GM12875 (cell line): ENCODE results near the gene CD300LB.

Source experiments
- H3K4me3 ChIP-seq: one replicate; pipeline ENCODE4 v1.5.1; 2011; ENCODE audit warnings: low read depth, low read length, control low read depth
- TF ChIP-seq, protein P1 (sequence below): IDR thresholded peaks from 2 replicates; pipeline ENCODE4 v1.5.1; 2011; ENCODE audit warnings: low read depth, mild to moderate bottlenecking, control low read depth, inconsistent platforms, low read length, moderate library complexity, borderline replicate concordance; ENCODE audit not compliant: insufficient read depth

Gene CD300LB

DNA sequence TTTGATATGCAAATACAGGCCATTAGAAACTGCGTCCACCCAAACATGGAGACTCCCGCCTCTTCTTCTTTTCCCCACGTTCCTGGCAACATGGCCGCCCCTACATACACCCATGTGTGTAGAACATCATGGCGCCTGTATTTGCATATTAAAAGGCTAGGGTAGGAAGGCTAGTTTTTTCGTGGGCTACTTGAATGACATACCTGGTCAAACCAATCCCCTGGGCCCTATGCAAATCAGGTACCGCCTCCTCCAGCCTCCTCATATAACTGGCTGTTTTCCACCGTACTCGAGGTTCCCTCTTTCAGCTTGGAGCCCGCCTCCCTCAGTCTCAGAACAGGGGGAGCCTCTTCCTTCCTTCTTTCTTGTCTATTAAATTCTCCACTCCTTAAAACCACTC, 840 bp upstream of the CD300LB start:
- no peak overlapping the region for H3K4me3 ChIP-seq
- TF ChIP-seq, protein P1, sequence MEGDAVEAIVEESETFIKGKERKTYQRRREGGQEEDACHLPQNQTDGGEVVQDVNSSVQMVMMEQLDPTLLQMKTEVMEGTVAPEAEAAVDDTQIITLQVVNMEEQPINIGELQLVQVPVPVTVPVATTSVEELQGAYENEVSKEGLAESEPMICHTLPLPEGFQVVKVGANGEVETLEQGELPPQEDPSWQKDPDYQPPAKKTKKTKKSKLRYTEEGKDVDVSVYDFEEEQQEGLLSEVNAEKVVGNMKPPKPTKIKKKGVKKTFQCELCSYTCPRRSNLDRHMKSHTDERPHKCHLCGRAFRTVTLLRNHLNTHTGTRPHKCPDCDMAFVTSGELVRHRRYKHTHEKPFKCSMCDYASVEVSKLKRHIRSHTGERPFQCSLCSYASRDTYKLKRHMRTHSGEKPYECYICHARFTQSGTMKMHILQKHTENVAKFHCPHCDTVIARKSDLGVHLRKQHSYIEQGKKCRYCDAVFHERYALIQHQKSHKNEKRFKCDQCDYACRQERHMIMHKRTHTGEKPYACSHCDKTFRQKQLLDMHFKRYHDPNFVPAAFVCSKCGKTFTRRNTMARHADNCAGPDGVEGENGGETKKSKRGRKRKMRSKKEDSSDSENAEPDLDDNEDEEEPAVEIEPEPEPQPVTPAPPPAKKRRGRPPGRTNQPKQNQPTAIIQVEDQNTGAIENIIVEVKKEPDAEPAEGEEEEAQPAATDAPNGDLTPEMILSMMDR, result no peak

DNA sequence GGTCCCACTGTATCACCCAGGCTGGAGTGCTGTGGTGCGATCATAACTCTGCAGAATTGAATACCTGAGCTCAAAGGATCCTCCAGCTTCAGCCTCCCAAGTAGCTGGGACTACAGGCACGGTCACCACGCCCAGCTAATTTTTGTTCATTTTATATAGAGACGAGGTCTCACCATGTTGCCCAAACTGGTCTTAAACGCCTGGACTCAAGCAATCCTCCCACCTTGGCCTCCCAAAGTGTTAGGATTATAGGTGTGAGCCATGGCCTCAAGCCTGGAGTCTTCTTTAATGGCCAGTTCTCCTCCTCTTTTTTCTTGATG, 484 bp downstream of the CD300LB start:
- TF ChIP-seq, protein P1, result no peak
- no peak overlapping the region for H3K4me3 ChIP-seq

DNA sequence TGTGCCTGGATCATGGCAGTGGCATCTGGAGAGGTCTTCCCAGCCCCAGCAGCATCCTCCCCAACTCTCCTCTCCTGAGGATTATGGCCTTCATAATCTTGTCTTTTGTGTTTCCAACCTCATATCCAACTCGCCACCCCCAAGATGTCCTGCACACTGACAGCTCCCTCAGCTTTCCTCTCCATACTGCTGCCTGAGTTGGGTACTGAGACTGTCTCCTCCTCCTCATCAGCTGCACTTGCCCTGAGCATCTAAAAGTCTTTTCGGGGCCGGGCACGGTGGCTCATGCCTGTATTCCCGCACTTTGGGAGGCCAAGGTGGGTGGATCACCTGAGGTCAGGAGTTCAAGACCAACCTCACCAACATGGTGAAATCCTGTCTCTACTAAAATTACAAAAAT, 2.0 kb downstream of the CD300LB start:
- H3K4me3 ChIP-seq, result no peak overlapping the region
- TF ChIP-seq, protein P1, result no peak

DNA sequence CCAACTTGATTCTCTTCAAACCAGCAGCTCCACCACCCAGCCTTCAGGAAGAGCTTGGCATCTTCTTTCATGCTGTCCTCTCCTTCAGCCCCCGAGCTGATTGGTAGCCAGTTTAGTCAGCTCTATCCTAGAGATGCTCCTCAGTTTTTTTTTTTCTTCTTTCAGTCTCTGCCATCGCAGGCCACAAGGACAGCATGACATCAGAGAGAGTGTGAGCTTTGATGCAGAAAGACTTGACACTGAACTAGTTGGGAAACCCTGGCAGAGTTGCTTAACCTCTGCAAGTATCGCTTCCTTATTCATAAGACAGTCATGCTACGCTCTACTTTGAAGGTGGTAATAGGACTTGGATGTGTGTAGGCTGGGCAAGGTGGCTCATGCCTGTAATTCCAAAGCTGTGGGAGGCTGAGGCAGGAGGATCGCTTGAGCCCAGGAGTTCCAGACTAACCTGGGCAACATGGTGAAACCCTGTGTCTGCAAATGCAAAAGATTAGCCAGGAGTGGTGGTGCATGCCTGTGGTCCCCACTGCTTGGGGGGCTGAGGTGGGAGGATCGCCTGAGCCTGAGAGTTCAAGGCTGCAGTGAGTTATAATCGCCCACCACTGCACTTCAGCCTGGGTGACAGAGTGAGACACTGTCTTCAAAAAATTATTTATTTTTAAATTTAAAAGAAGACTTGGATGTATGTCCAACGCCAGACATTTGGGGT, 2.6 kb downstream of the CD300LB start:
- TF ChIP-seq, protein P1, result no peak
- H3K4me3 ChIP-seq, result no peak overlapping the region

DNA sequence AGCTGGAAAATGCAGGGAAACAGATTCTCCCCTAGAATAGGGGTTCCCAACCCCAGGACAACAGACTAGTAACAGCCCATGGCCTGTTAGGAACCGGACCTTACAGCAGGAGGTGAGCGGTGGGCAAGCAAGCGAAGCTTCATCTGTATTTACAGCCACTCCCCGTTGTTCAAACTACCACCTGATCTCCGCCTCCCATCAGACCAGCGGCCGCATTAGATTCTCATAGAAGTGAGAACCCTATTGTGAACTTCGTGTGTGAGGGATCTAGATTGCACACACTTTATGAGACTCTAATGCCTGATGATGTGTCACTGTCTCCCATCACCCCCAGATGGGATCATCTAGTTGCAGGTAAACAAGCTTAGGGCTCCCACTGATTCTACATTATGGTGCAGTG, 3.5 kb downstream of the CD300LB start:
- TF ChIP-seq, protein P1, result no peak
- no peak overlapping the region for H3K4me3 ChIP-seq

DNA sequence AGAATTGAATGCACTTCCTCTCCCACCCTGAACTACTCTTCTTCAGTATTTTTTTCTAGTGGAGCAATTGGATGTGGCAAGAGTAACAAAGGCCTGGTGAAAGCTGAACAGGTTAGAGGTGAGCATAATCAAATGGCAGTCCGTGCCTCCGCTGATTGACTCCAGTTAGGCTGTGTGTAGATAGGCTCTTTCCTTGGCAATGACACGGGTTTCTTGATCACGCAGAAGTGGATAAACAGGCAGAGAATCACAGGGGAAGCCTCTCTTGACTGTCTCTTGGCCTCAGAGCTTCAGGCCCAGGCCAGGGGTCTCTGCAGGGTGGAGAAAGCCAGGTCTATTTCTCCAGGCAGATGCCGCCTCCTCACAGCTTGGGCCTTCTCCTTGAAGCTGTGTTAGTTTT, 4.2 kb downstream of the CD300LB start:
- TF ChIP-seq, protein P1, result no peak
- H3K4me3 ChIP-seq, result no peak overlapping the region

DNA sequence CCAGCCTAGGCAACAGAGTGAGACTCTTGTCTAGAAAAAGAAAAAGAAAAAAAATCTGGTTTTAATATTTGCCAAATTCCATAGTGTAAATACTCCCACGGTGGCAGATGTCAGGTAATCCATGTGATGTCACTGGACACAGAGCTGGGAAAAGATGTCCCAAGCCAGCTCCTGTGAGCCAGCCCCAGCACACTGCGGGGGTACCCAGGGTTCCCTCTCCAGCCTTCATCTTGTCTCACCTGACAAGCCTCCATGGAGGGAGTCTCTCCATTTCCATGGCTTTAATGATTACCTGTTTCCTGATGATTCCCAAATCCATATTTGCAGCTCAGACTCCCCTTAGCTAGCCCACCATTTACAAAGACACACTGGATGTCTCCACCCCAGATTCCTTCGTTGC, 4.6 kb downstream of the CD300LB start:
- TF ChIP-seq, protein P1, result no peak
- no peak overlapping the region for H3K4me3 ChIP-seq
